Thyroid gland (tissue), 4 donors: ENCODE results near the gene CCDC85A.

Source experiments
- CTCF ChIP-seq, 6 experiments: fragments of 200-600 bp in 3 of 6; fragments of 450-650 bp in 3 of 6; sonication (generic) in 3 of 6; IDR thresholded peaks; one replicate each; pipeline ENCODE4 v1.5.1; 2016 to 2019; ENCODE audit warnings: antibody characterized with exemption in 6 of 6, mild to moderate bottlenecking in 2 of 6, inconsistent platforms in 1 of 6, moderate library complexity in 1 of 6
- POLR2A ChIP-seq, 2 donors: fragments of 450-650 bp; IDR thresholded peaks; one replicate each; pipeline ENCODE4 v1.6.1; 2017; ENCODE audit warnings: antibody characterized with exemption in 2 of 2, mild to moderate bottlenecking in 2 of 2, moderate library complexity in 1 of 2

- TF ChIP-seq POLR2A (IDR thresholded peaks at IDR 0.05) (no peak), CTCF (IDR thresholded peaks at IDR 0.05) (no peak)
Observed at GRCh38 chr2:56379066-56379465, 195.3 kb downstream of the CCDC85A start.
